ENCODE measurements around the gene CLTB.

DNA sequence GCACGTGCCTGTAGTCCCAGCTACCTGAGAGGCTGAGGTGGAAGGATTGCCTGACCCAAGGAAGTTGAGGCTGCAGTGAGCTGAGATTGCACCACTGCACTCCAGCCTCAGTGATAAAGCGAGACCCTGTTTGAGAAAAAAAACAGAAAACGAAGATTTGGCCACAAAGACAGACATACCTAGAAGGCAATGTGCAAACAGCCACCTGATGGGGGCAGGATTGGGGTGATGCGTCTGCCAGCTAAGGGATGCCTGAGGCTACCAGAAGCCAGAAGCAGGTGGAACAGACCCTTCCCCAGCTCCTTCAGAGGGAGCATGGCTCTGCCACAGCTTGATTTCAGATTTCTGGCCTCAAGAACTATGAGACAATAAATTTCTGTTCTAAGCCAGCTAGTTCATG is 24.9 kb downstream of the CLTB start:
- TF ChIP-seq RFX5 (IDR thresholded peaks at IDR 0.05; ENCODE audit: low read length) (no peak), IRF3 (IDR thresholded peaks at IDR 0.05; ENCODE audit: low read depth, low read length) (no peak), EP300 (IDR thresholded peaks at IDR 0.05; ENCODE audit: borderline replicate concordance in 1 of 2, low read depth in 1 of 2, low read length in 1 of 2) (no peak), FOXM1 (IDR thresholded peaks at IDR 0.05; ENCODE audit: low read depth) (no peak), NRF1 (IDR thresholded peaks at IDR 0.05; ENCODE audit: low read depth, low read length) (no peak), YY1 (IDR thresholded peaks at IDR 0.05; ENCODE audit: low read depth) (no peak), CHD2 (IDR thresholded peaks at IDR 0.05; ENCODE audit: low read length, partially characterized antibody) (no peak), MAX (IDR thresholded peaks at IDR 0.05; ENCODE audit: low read depth) (no peak)
- TF ChIP-seq, protein P1, sequence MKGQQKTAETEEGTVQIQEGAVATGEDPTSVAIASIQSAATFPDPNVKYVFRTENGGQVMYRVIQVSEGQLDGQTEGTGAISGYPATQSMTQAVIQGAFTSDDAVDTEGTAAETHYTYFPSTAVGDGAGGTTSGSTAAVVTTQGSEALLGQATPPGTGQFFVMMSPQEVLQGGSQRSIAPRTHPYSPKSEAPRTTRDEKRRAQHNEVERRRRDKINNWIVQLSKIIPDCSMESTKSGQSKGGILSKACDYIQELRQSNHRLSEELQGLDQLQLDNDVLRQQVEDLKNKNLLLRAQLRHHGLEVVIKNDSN (IDR thresholded peaks at IDR 0.05; ENCODE audit: borderline replicate concordance, low read depth) = no peak
- TF ChIP-seq, protein P2, sequence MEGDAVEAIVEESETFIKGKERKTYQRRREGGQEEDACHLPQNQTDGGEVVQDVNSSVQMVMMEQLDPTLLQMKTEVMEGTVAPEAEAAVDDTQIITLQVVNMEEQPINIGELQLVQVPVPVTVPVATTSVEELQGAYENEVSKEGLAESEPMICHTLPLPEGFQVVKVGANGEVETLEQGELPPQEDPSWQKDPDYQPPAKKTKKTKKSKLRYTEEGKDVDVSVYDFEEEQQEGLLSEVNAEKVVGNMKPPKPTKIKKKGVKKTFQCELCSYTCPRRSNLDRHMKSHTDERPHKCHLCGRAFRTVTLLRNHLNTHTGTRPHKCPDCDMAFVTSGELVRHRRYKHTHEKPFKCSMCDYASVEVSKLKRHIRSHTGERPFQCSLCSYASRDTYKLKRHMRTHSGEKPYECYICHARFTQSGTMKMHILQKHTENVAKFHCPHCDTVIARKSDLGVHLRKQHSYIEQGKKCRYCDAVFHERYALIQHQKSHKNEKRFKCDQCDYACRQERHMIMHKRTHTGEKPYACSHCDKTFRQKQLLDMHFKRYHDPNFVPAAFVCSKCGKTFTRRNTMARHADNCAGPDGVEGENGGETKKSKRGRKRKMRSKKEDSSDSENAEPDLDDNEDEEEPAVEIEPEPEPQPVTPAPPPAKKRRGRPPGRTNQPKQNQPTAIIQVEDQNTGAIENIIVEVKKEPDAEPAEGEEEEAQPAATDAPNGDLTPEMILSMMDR (IDR thresholded peaks at IDR 0.05) = no peak
